ENCODE data around the gene ARID1A. TPM values are rescaled to one million over a fixed set of nuclear protein-coding genes. Genes with fewer than 3 reads are reported as not detected.

Gene ARID1A
- total and polyA plus RNA-seq, 9 of the 15 experiments (the other 6 are each of a cell fraction or from before 2014, with no cell fraction given) = 8.3 to 88.3 (median 22.5) TPM

GRCh38 chr1:26788515-26788785 is 92.6 kb downstream of the ARID1A start (continued):
- TF ChIP-seq, protein P1, sequence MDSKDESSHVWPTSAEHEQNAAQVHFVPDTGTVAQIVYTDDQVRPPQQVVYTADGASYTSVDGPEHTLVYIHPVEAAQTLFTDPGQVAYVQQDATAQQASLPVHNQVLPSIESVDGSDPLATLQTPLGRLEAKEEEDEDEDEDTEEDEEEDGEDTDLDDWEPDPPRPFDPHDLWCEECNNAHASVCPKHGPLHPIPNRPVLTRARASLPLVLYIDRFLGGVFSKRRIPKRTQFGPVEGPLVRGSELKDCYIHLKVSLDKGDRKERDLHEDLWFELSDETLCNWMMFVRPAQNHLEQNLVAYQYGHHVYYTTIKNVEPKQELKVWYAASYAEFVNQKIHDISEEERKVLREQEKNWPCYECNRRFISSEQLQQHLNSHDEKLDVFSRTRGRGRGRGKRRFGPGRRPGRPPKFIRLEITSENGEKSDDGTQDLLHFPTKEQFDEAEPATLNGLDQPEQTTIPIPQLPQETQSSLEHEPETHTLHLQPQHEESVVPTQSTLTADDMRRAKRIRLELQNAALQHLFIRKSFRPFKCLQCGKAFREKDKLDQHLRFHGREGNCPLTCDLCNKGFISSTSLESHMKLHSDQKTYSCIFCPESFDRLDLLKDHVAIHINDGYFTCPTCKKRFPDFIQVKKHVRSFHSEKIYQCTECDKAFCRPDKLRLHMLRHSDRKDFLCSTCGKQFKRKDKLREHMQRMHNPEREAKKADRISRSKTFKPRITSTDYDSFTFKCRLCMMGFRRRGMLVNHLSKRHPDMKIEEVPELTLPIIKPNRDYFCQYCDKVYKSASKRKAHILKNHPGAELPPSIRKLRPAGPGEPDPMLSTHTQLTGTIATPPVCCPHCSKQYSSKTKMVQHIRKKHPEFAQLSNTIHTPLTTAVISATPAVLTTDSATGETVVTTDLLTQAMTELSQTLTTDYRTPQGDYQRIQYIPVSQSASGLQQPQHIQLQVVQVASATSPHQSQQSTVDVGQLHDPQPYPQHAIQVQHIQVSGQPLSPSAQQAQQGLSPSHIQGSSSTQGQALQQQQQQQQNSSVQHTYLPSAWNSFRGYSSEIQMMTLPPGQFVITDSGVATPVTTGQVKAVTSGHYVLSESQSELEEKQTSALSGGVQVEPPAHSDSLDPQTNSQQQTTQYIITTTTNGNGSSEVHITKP (IDR thresholded peaks at IDR 0.05; ENCODE audit: partially characterized antibody) = peak; percentile 62
- TF ChIP-seq WHSC1 (IDR thresholded peaks at IDR 0.05; ENCODE audit: low read length) = no peak
- TF ChIP-seq ZNF586 (CRISPR knock-in tag; conservative IDR thresholded peaks at IDR 0.05) = no peak
- no peak for TF ChIP-seq ZNF436 (CRISPR knock-in tag; IDR thresholded peaks at IDR 0.05)
- TF ChIP-seq GATAD2A (IDR thresholded peaks at IDR 0.05) = 0 out of 2 replicates have a peak, but pooled peaks have one; percentile 66
- TF ChIP-seq CBFB (CRISPR knock-in tag; IDR thresholded peaks at IDR 0.05) = no peak
- no peak for TF ChIP-seq ZNF696 (CRISPR knock-in tag; conservative IDR thresholded peaks at IDR 0.05)
- TF ChIP-seq NFIX (CRISPR knock-in tag; IDR thresholded peaks at IDR 0.05; ENCODE audit: low read depth) = no peak
- no peak for TF ChIP-seq ZNF217 (CRISPR knock-in tag; IDR thresholded peaks at IDR 0.05)
- no peak for TF ChIP-seq BACH1 (tag; IDR thresholded peaks at IDR 0.05)
- TF ChIP-seq ZNF76 (CRISPR knock-in tag; IDR thresholded peaks at IDR 0.05; ENCODE audit: borderline replicate concordance) = no peak
- TF ChIP-seq ZNF274 (IDR thresholded peaks at IDR 0.05; ENCODE audit: borderline replicate concordance, low read depth, low read length) = no peak
- no peak for TF ChIP-seq JUNB (CRISPR knock-in tag; conservative IDR thresholded peaks at IDR 0.05)
- peak; percentile 21; the same call in 1 of the 2 replicates for TF ChIP-seq BCOR (IDR thresholded peaks at IDR 0.05)
- no peak for TF ChIP-seq SMAD2 (IDR thresholded peaks at IDR 0.05; ENCODE audit: low read depth, low read length)
- TF ChIP-seq BRF1 (IDR thresholded peaks at IDR 0.05; ENCODE audit: borderline replicate concordance, extremely low read depth, insufficient read length) = no peak
- TF ChIP-seq TEAD4 (IDR thresholded peaks at IDR 0.05; ENCODE audit: low read length) = no peak
- no peak for TF ChIP-seq TEAD4 (CRISPR knock-in tag; IDR thresholded peaks at IDR 0.05; ENCODE audit: borderline replicate concordance)
- no peak for TF ChIP-seq SMC3 (conservative IDR thresholded peaks at IDR 0.05; ENCODE audit: insufficient read depth, low read depth, low read length)
- no peak for TF ChIP-seq BRD4 (IDR thresholded peaks at IDR 0.05)
- TF ChIP-seq, protein P2, sequence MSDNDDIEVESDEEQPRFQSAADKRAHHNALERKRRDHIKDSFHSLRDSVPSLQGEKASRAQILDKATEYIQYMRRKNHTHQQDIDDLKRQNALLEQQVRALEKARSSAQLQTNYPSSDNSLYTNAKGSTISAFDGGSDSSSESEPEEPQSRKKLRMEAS (CRISPR knock-in tag; IDR thresholded peaks at IDR 0.05) = 0 out of 2 replicates have a peak, but pooled peaks have one; percentile 4
- TF ChIP-seq, protein P3, sequence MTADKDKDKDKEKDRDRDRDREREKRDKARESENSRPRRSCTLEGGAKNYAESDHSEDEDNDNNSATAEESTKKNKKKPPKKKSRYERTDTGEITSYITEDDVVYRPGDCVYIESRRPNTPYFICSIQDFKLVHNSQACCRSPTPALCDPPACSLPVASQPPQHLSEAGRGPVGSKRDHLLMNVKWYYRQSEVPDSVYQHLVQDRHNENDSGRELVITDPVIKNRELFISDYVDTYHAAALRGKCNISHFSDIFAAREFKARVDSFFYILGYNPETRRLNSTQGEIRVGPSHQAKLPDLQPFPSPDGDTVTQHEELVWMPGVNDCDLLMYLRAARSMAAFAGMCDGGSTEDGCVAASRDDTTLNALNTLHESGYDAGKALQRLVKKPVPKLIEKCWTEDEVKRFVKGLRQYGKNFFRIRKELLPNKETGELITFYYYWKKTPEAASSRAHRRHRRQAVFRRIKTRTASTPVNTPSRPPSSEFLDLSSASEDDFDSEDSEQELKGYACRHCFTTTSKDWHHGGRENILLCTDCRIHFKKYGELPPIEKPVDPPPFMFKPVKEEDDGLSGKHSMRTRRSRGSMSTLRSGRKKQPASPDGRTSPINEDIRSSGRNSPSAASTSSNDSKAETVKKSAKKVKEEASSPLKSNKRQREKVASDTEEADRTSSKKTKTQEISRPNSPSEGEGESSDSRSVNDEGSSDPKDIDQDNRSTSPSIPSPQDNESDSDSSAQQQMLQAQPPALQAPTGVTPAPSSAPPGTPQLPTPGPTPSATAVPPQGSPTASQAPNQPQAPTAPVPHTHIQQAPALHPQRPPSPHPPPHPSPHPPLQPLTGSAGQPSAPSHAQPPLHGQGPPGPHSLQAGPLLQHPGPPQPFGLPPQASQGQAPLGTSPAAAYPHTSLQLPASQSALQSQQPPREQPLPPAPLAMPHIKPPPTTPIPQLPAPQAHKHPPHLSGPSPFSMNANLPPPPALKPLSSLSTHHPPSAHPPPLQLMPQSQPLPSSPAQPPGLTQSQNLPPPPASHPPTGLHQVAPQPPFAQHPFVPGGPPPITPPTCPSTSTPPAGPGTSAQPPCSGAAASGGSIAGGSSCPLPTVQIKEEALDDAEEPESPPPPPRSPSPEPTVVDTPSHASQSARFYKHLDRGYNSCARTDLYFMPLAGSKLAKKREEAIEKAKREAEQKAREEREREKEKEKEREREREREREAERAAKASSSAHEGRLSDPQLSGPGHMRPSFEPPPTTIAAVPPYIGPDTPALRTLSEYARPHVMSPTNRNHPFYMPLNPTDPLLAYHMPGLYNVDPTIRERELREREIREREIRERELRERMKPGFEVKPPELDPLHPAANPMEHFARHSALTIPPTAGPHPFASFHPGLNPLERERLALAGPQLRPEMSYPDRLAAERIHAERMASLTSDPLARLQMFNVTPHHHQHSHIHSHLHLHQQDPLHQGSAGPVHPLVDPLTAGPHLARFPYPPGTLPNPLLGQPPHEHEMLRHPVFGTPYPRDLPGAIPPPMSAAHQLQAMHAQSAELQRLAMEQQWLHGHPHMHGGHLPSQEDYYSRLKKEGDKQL (CRISPR knock-in tag; IDR thresholded peaks at IDR 0.05; ENCODE audit: borderline replicate concordance) = no peak

All from K562 (cell line).